OCI-LY1 (cell line): ENCODE results near the gene FRY.

Experiments used
- H2AFZ ChIP-seq: fragments of 200-600 bp; sonication (generic), shearing (Covaris generic); 2 replicates; pipeline ENCODE4 v1.6.0; 2014; ENCODE audit warnings: antibody characterized with exemption, mild to moderate bottlenecking, low read length
- H3F3A ChIP-seq: fragments of 200-600 bp; sonication (generic), shearing (Covaris generic); 2 replicates; pipeline ENCODE4 v1.6.0; 2014; ENCODE audit warnings: mild to moderate bottlenecking, antibody characterized with exemption, low read length, moderate library complexity; ENCODE audit not compliant: insufficient read depth
- H3K27ac ChIP-seq: fragments of 200-600 bp; sonication (generic); 2 replicates; pipeline ENCODE4 v1.5.1; 2014; ENCODE audit warnings: low read length, mixed run types, mild to moderate bottlenecking, low read depth; ENCODE audit not compliant: poor library complexity, severe bottlenecking
- H3K27me3 ChIP-seq: fragments of 200-600 bp; sonication (generic); 2 replicates; pipeline ENCODE4 v1.6.0; 2014; ENCODE audit warnings: antibody characterized with exemption, mild to moderate bottlenecking, low read length, moderate library complexity; ENCODE audit not compliant: insufficient read depth
- H3K36me3 ChIP-seq: fragments of 200-600 bp; sonication (generic); 2 replicates; pipeline ENCODE4 v1.6.1; 2014; ENCODE audit warnings: mild to moderate bottlenecking, antibody characterized with exemption, low read length, moderate library complexity, mixed read lengths; ENCODE audit not compliant: insufficient read depth
- H3K4me1 ChIP-seq: fragments of 200-600 bp; sonication (generic); 2 replicates; pipeline ENCODE4 v1.5.1; 2014; ENCODE audit warnings: mild to moderate bottlenecking, low read length, moderate library complexity; ENCODE audit not compliant: insufficient read depth, severe bottlenecking
- H3K4me2 ChIP-seq: fragments of 200-600 bp; sonication (generic), shearing (Covaris generic); 2 replicates; pipeline ENCODE4 v1.6.1; 2014; ENCODE audit warnings: low read length
- H3K4me3 ChIP-seq: fragments of 200-600 bp; sonication (generic); 2 replicates; pipeline ENCODE4 v1.5.1; 2014; ENCODE audit warnings: low read length, low read depth, mild to moderate bottlenecking, mixed read lengths; ENCODE audit not compliant: poor library complexity, severe bottlenecking
- H3K79me2 ChIP-seq: fragments of 200-600 bp; shearing (Covaris generic); 2 replicates; pipeline ENCODE4 v1.6.1; 2016; ENCODE audit warnings: mixed run types, low read length, mixed read lengths; ENCODE audit not compliant: insufficient read depth
- H3K9ac ChIP-seq: fragments of 200-600 bp; sonication (generic), shearing (Covaris generic); 2 replicates; pipeline ENCODE4 v1.6.1; 2014; ENCODE audit warnings: mild to moderate bottlenecking, low read length, mixed read lengths
- H3K9me2 ChIP-seq: fragments of 200-600 bp; sonication (generic), shearing (Covaris generic); 2 replicates; pipeline ENCODE4 v1.6.1; 2014; ENCODE audit warnings: low read depth, mild to moderate bottlenecking, low read length, mixed read lengths
- H3K9me3 ChIP-seq: fragments of 200-600 bp; shearing (Covaris generic); 2 replicates; pipeline ENCODE4 v1.6.1; 2014; ENCODE audit warnings: low read length, mixed read lengths
- H4K20me1 ChIP-seq: fragments of 200-600 bp; sonication (generic), shearing (Covaris generic); 2 replicates; pipeline ENCODE4 v1.6.0; 2016; ENCODE audit warnings: mild to moderate bottlenecking, low read length; ENCODE audit not compliant: insufficient read depth
- EZH2 ChIP-seq: fragments of 200-600 bp; sonication (generic), shearing (Covaris generic); IDR thresholded peaks from 2 replicates; pipeline ENCODE4 v1.8.0; 2017; ENCODE audit warnings: borderline replicate concordance, mixed run types, mild to moderate bottlenecking, antibody characterized with exemption, low read length, moderate library complexity, mixed read lengths
- TF ChIP-seq, protein P1 (sequence below): fragments of 200-600 bp; sonication (generic), shearing (Covaris generic); IDR thresholded peaks from 2 replicates; pipeline ENCODE4 v1.5.1; 2017; ENCODE audit warnings: mild to moderate bottlenecking, antibody characterized with exemption, low read length, moderate library complexity, mixed read lengths

The FRY gene

DNA sequence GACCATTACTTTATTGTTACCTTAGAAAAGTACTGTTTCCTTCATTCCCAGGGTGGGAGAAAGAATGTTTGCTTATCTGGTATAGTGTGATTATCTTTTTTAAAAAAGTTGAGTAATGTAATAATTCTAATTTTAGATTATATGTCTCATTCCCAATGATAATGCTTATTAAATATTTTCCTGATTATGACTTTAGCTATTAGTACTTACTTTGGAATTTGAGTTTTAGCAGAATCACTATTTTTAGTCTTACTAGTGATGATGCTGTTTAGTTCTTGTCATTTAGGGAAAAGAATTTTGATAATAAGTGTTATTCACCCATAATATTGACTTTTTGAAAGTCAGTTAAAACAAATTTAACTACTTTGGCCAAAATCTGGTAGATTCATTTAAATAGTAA is 95.2 kb downstream of the FRY start:
- Histone ChIP-seq H3K9me2 (no peaks in the 10 kb centered on the region), H3K4me3 (no peak overlapping the region), H2AFZ (no peak overlapping the region), H3K27me3 (no peaks in the 10 kb centered on the region), H3K36me3 (no peaks in the 10 kb centered on the region), H3K9ac (no peak overlapping the region), H3K79me2 (no peaks in the 10 kb centered on the region), H3F3A (no peaks in the 10 kb centered on the region), H3K4me2 (no peak overlapping the region), H3K27ac (no peak overlapping the region), H4K20me1 (no peaks in the 10 kb centered on the region), H3K4me1 (no peaks in the 10 kb centered on the region), H3K9me3 (no peaks in the 10 kb centered on the region)
- TF ChIP-seq, protein P1, sequence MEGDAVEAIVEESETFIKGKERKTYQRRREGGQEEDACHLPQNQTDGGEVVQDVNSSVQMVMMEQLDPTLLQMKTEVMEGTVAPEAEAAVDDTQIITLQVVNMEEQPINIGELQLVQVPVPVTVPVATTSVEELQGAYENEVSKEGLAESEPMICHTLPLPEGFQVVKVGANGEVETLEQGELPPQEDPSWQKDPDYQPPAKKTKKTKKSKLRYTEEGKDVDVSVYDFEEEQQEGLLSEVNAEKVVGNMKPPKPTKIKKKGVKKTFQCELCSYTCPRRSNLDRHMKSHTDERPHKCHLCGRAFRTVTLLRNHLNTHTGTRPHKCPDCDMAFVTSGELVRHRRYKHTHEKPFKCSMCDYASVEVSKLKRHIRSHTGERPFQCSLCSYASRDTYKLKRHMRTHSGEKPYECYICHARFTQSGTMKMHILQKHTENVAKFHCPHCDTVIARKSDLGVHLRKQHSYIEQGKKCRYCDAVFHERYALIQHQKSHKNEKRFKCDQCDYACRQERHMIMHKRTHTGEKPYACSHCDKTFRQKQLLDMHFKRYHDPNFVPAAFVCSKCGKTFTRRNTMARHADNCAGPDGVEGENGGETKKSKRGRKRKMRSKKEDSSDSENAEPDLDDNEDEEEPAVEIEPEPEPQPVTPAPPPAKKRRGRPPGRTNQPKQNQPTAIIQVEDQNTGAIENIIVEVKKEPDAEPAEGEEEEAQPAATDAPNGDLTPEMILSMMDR, result no peak
- TF ChIP-seq EZH2, result no peak

DNA sequence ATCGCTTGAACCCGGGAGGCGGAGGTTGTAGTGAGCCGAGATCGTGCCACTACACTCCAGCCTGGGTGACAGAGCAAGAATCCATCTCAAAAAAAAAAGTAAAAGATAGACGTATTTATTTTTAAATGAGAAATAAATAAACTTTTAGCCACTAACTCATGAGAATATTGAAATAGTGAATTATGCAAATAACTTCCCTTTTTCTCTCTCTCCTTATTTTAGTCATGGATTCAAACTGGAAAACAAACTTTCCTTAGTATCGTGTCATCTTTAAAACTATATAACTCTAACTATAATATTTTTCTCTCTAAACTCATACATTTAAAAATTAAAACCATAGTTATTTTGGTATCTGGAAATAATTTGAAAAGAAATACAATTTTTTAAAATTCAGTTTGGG is 96.1 kb downstream of the FRY start:
- Histone ChIP-seq H3K9me3 (no peaks in the 10 kb centered on the region), H3K9ac (no peak overlapping the region), H3K27ac (no peak overlapping the region), H3K79me2 (no peaks in the 10 kb centered on the region), H3F3A (no peaks in the 10 kb centered on the region), H3K4me2 (no peak overlapping the region), H3K4me3 (no peak overlapping the region), H3K36me3 (no peaks in the 10 kb centered on the region), H3K4me1 (no peaks in the 10 kb centered on the region), H3K27me3 (no peaks in the 10 kb centered on the region), H4K20me1 (no peaks in the 10 kb centered on the region), H2AFZ (no peak overlapping the region), H3K9me2 (no peaks in the 10 kb centered on the region)
- TF ChIP-seq, protein P1, result no peak
- no peak for TF ChIP-seq EZH2

DNA sequence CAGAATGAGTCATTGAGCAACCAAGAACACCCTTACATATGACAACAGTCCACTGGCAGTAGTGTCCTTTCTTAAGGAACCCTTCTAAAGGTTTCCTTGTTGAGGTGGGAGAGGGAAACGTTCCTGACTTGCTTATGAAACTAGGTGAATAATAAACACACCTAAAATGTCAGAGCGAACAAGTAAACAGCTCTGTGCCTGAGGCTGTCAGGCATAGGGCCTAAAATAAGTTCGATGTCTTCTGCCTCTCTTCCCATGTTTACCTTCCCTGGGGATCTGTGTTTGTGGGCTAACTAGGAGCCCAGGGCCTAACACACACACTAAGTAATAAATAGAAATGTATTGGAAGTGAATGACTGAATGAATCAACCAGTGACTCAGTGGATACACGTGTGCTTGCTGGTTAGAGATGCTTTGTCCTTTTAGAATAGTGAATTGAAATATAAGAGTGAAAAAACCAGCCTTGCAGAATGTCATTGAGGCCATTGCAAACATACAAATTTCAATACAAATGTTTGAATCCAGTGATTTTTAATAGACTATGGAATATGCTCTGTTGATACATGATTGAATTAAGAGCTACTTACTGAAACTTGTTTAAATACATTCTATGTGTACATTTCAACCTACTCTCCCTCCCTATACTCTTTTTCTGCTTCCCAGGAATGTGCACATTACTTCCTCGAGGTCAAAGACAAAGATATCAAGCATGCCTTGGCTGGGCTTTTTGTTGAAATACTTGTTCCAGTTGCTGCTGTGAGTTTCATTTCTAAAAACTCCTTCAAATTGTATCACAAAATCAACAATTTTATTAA is 102.9 kb downstream of the FRY start:
- Histone ChIP-seq H3K9me2 (no peaks in the 10 kb centered on the region), H3K4me1 (no peaks in the 10 kb centered on the region), H3K4me2 (no peak overlapping the region), H3K27me3 (no peaks in the 10 kb centered on the region), H4K20me1 (no peaks in the 10 kb centered on the region), H3K36me3 (no peaks in the 10 kb centered on the region), H3K27ac (no peak overlapping the region), H3K9me3 (no peaks in the 10 kb centered on the region), H3F3A (no peaks in the 10 kb centered on the region), H3K4me3 (no peak overlapping the region), H3K79me2 (no peaks in the 10 kb centered on the region), H3K9ac (no peak overlapping the region), H2AFZ (no peak overlapping the region)
- TF ChIP-seq EZH2, result no peak
- TF ChIP-seq, protein P1, result no peak
